GM23338 (cell line): Measurements from ENCODE around the gene IGDCC3. TPM values are rescaled to one million over a fixed set of nuclear protein-coding genes. Genes with fewer than 3 reads are reported as not detected.

Experiments used
- ATAC-seq: fragments of 200-7000 bp; cut with Tn5 transposase; 3 replicates; pipeline ENCODE4 v1.9.1; 2020
- DNase-seq: peaks from one replicate; pipeline ENCODE4 v3.0.0-alpha.2; 2015; ENCODE audit warnings: low spot score
- H2AFZ ChIP-seq: fragments of 200-600 bp; sonication (generic); 2 replicates; pipeline ENCODE4 v1.8.0; 2016; ENCODE audit warnings: antibody characterized with exemption, mild to moderate bottlenecking, moderate library complexity
- H3F3A ChIP-seq: fragments of 200-600 bp; sonication (generic); replicated peaks from 2 replicates; pipeline ENCODE4 v1.8.0; 2017; ENCODE audit warnings: antibody characterized with exemption, mixed run types, low read depth
- H3K27ac ChIP-seq: fragments of 200-600 bp; sonication (generic); 2 replicates; pipeline ENCODE4 v1.6.1; 2016; ENCODE audit warnings: low read depth
- H3K27me3 ChIP-seq: fragments of 200-600 bp; sonication (generic); 2 replicates; pipeline ENCODE4 v1.8.0; 2016; ENCODE audit warnings: mild to moderate bottlenecking, mixed run types, moderate library complexity; ENCODE audit not compliant: insufficient read depth
- H3K36me3 ChIP-seq: fragments of 200-600 bp; sonication (generic); 2 replicates; pipeline ENCODE4 v1.8.0; 2016; ENCODE audit warnings: mild to moderate bottlenecking; ENCODE audit not compliant: insufficient read depth
- H3K4me1 ChIP-seq: fragments of 200-600 bp; sonication (generic); 2 replicates; pipeline ENCODE4 v1.8.0; 2016; ENCODE audit warnings: mild to moderate bottlenecking, moderate library complexity; ENCODE audit not compliant: insufficient read depth
- H3K4me2 ChIP-seq: fragments of 200-600 bp; sonication (generic); 2 replicates; pipeline ENCODE4 v1.7.1; 2017; ENCODE audit warnings: mixed run types
- H3K4me3 ChIP-seq: fragments of 200-600 bp; sonication (generic); 2 replicates; pipeline ENCODE4 v1.6.1; 2016; ENCODE audit warnings: mixed run types
- H3K79me2 ChIP-seq: fragments of 200-600 bp; sonication (generic); replicated peaks from 2 replicates; pipeline ENCODE4 v1.8.0; 2017; ENCODE audit warnings: mild to moderate bottlenecking; ENCODE audit not compliant: insufficient read depth
- H3K9me2 ChIP-seq: fragments of 200-600 bp; sonication (generic); 2 replicates; pipeline ENCODE4 v1.8.0; 2017; ENCODE audit not compliant: insufficient read depth
- H4K20me1 ChIP-seq: fragments of 200-600 bp; sonication (generic); replicated peaks from 2 replicates; pipeline ENCODE4 v1.8.0; 2017; ENCODE audit warnings: mild to moderate bottlenecking; ENCODE audit not compliant: insufficient read depth
- H3K27ac Mint-ChIP-seq: 2 replicates; pipeline ENCODE4 v1.8.0; 2020; ENCODE audit warnings: inconsistent platforms, mild to moderate bottlenecking, moderate library complexity, mixed read lengths
- H3K27me3 Mint-ChIP-seq: 3 replicates; pipeline ENCODE4 v1.8.0; 2022; ENCODE audit warnings: low read depth, mild to moderate bottlenecking, moderate library complexity, mixed read lengths, inconsistent platforms; ENCODE audit not compliant: insufficient read depth, poor library complexity
- H3K36me3 Mint-ChIP-seq: 3 replicates; pipeline ENCODE4 v1.8.0; 2021; ENCODE audit warnings: low read depth, mild to moderate bottlenecking, inconsistent platforms, moderate library complexity, mixed read lengths
- H3K4me1 Mint-ChIP-seq: 3 replicates; pipeline ENCODE4 v1.8.0; 2020; ENCODE audit warnings: mild to moderate bottlenecking, inconsistent platforms, mixed read lengths
- H3K4me3 Mint-ChIP-seq: 3 replicates; pipeline ENCODE4 v1.8.0; 2021; ENCODE audit warnings: moderate library complexity, mild to moderate bottlenecking, inconsistent platforms, mixed read lengths
- H3K9me3 Mint-ChIP-seq: 3 replicates; pipeline ENCODE4 v1.8.0; 2020; ENCODE audit warnings: moderate library complexity, mild to moderate bottlenecking, inconsistent platforms, mixed read lengths
- CREB1 ChIP-seq: fragments of 250-450 bp; sonication (Bioruptor Pico); IDR thresholded peaks from 2 replicates; pipeline ENCODE4 v1.5.0; 2020; ENCODE audit warnings: low read depth, mild to moderate bottlenecking, moderate library complexity
- EZH2 ChIP-seq: fragments of 200-600 bp; sonication (generic); IDR thresholded peaks from one replicate; pipeline ENCODE4 v1.8.0; 2017; ENCODE audit warnings: antibody characterized with exemption, mild to moderate bottlenecking, low read depth; ENCODE audit not compliant: unreplicated experiment
- NANOG ChIP-seq: IDR thresholded peaks from 2 replicates; pipeline ENCODE4 v1.6.1; 2016; ENCODE audit warnings: antibody characterized with exemption, borderline replicate concordance
- POLR2AphosphoS5 ChIP-seq: IDR thresholded peaks from 2 replicates; pipeline ENCODE4 v1.6.1; 2016; ENCODE audit warnings: antibody characterized with exemption, low read depth
- STAT1 ChIP-seq: IDR thresholded peaks from one replicate; pipeline ENCODE4 v1.6.1; 2016; ENCODE audit warnings: antibody characterized with exemption; ENCODE audit not compliant: unreplicated experiment
- ZNF114 ChIP-seq: fragments of 250-450 bp; sonication (Bioruptor Pico); IDR thresholded peaks from 2 replicates; pipeline ENCODE4 v1.5.0; 2020; ENCODE audit warnings: mild to moderate bottlenecking, moderate library complexity
- ZNF331 ChIP-seq: fragments of 250-450 bp; sonication (Bioruptor Pico); IDR thresholded peaks from 2 replicates; pipeline ENCODE4 v1.5.0; 2020; ENCODE audit warnings: low read depth, mild to moderate bottlenecking, moderate library complexity
- polyA plus RNA-seq: library from polyadenylated mRNA; unstranded; fragments of >200 nt; fragmentation: Nextera tagmentation; extraction: Ambion mirVana; gene quantifications from 2 replicates; pipeline ENCODE4 v1.2.1, GENCODE V29; 2016
- total RNA-seq: library from RNA; depleted of rRNA; stranded (reverse); fragments of >200 nt; shearing (Covaris generic); gene quantifications from 2 replicates; pipeline ENCODE4 v1.2.3, GENCODE V29; 2014
- TF ChIP-seq, protein P1 (sequence below), 2 experiments: fragments of 200-600 bp in 1 of 2; sonication (generic) in 1 of 2; conservative IDR thresholded peaks; 2 replicates each; pipeline versions ENCODE4 v1.5.1 to v1.6.1; 2016 to 2017; ENCODE audit warnings: antibody characterized with exemption in 2 of 2, low read depth in 2 of 2, mild to moderate bottlenecking in 2 of 2, moderate library complexity in 1 of 2
- TF ChIP-seq, protein P2 (sequence below): IDR thresholded peaks from 2 replicates; pipeline ENCODE4 v1.6.1; 2016; ENCODE audit warnings: antibody characterized with exemption
- TF ChIP-seq, protein P3 (sequence below): IDR thresholded peaks from one replicate; pipeline ENCODE4 v1.6.1; 2018; ENCODE audit warnings: antibody characterized with exemption; ENCODE audit not compliant: unreplicated experiment

The IGDCC3 gene
- total and polyA plus RNA-seq, 2 experiments from 2014 or later: 15.3 to 30.7 TPM

DNA sequence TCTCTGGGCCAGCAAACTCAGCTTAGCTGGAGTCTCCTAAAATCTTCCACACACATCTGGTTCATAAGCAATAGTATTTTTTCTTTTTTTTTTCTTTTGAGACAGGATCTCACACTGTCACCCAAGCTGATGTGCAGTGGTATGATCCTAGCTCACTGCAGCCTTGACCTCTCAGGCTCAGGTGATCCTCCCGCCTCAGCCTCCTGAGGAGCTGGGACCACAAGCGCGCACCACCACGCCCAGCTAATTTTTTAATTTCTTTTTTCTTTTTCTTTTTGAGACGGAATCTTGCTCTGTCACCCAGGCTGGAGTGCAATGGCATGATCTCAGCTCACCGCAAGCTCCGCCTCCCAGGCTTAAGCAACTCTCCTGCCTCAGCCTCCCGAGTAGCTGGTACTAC, 39.0 kb downstream of the IGDCC3 start (continued):
- TF ChIP-seq, protein P1, sequence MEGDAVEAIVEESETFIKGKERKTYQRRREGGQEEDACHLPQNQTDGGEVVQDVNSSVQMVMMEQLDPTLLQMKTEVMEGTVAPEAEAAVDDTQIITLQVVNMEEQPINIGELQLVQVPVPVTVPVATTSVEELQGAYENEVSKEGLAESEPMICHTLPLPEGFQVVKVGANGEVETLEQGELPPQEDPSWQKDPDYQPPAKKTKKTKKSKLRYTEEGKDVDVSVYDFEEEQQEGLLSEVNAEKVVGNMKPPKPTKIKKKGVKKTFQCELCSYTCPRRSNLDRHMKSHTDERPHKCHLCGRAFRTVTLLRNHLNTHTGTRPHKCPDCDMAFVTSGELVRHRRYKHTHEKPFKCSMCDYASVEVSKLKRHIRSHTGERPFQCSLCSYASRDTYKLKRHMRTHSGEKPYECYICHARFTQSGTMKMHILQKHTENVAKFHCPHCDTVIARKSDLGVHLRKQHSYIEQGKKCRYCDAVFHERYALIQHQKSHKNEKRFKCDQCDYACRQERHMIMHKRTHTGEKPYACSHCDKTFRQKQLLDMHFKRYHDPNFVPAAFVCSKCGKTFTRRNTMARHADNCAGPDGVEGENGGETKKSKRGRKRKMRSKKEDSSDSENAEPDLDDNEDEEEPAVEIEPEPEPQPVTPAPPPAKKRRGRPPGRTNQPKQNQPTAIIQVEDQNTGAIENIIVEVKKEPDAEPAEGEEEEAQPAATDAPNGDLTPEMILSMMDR (conservative IDR thresholded peaks at IDR 0.05; ENCODE audit: low read depth in 2 of 2): no peak
- no peak for TF ChIP-seq ZNF331 (CRISPR knock-in tag)

DNA sequence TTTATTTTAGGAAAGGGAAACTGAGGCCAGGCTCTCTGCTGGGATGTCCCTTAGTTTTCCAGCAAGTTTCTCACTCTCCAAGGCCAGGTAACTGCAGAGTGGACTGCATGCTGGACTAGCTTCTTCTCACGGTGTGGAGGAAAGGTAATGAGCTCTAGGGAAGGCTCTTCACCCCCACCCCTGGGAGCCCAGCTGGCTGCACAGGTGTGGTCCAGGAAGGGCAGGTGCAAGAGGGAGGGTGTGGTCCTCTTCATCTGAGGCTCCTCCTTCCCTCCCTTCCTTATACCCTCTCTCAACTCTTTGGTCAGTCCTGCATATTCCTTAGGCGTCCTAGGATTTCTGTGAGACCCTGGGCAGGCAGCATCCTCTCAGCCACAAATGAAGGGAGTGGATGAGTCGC, 39.4 kb downstream of the IGDCC3 start:
- H3K4me3 Mint-ChIP-seq: no peak overlapping the region; the same call in 2 of the 3 replicates
- H2AFZ ChIP-seq: no peak overlapping the region
- no peak for DNase-seq

More for the DNA sequence above, 39.4 kb downstream of the IGDCC3 start:
- ATAC-seq: no peak
- H3K79me2 ChIP-seq: no peaks in the 10 kb centered on the region
- Mint-ChIP-seq H3K9me3 (no peaks in the 10 kb centered on the region), H3K27me3 (peaks cover 13% of the 10 kb centered on the region), H3K36me3 (peaks cover 3% of the 10 kb centered on the region; the same call in 1 of the 3 replicates), H3K4me1 (peaks cover 67% of the 10 kb centered on the region), H3K27ac (no peak overlapping the region)
- H3K4me1 ChIP-seq: peaks cover 62% of the 10 kb centered on the region
- H3K36me3 ChIP-seq: no peaks in the 10 kb centered on the region
- peaks cover 4% of the 10 kb centered on the region; the same call in 1 of the 2 replicates for H4K20me1 ChIP-seq
- H3K4me3 ChIP-seq: no peak overlapping the region
- H3K27me3 ChIP-seq: no peaks in the 10 kb centered on the region
- peak overlapping the region; percentile 38; the same call in 1 of the 2 replicates for H3K4me2 ChIP-seq
- H3K27ac ChIP-seq: 0 out of 2 replicates have a peak overlapping the region, but pooled peaks have one; percentile 39
- peaks cover 7% of the 10 kb centered on the region; the same call in 1 of the 2 replicates for H3F3A ChIP-seq
- TF ChIP-seq EZH2: no peak
- no peak for TF ChIP-seq ZNF331 (CRISPR knock-in tag)
- TF ChIP-seq, protein P1 (conservative IDR thresholded peaks at IDR 0.05; ENCODE audit: low read depth in 2 of 2): no peak
- no peak for TF ChIP-seq POLR2AphosphoS5
- TF ChIP-seq, protein P2, sequence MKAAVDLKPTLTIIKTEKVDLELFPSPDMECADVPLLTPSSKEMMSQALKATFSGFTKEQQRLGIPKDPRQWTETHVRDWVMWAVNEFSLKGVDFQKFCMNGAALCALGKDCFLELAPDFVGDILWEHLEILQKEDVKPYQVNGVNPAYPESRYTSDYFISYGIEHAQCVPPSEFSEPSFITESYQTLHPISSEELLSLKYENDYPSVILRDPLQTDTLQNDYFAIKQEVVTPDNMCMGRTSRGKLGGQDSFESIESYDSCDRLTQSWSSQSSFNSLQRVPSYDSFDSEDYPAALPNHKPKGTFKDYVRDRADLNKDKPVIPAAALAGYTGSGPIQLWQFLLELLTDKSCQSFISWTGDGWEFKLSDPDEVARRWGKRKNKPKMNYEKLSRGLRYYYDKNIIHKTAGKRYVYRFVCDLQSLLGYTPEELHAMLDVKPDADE: no peak
- TF ChIP-seq ZNF114 (CRISPR knock-in tag): no peak
- no peak for TF ChIP-seq STAT1
- TF ChIP-seq, protein P3, sequence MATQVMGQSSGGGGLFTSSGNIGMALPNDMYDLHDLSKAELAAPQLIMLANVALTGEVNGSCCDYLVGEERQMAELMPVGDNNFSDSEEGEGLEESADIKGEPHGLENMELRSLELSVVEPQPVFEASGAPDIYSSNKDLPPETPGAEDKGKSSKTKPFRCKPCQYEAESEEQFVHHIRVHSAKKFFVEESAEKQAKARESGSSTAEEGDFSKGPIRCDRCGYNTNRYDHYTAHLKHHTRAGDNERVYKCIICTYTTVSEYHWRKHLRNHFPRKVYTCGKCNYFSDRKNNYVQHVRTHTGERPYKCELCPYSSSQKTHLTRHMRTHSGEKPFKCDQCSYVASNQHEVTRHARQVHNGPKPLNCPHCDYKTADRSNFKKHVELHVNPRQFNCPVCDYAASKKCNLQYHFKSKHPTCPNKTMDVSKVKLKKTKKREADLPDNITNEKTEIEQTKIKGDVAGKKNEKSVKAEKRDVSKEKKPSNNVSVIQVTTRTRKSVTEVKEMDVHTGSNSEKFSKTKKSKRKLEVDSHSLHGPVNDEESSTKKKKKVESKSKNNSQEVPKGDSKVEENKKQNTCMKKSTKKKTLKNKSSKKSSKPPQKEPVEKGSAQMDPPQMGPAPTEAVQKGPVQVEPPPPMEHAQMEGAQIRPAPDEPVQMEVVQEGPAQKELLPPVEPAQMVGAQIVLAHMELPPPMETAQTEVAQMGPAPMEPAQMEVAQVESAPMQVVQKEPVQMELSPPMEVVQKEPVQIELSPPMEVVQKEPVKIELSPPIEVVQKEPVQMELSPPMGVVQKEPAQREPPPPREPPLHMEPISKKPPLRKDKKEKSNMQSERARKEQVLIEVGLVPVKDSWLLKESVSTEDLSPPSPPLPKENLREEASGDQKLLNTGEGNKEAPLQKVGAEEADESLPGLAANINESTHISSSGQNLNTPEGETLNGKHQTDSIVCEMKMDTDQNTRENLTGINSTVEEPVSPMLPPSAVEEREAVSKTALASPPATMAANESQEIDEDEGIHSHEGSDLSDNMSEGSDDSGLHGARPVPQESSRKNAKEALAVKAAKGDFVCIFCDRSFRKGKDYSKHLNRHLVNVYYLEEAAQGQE: no peak
- TF ChIP-seq NANOG: no peak
- TF ChIP-seq CREB1 (CRISPR knock-in tag): no peak
- no peaks in the 10 kb centered on the region for H3K9me2 ChIP-seq
